Measurements from ENCODE around the gene HIF1A.

DNA sequence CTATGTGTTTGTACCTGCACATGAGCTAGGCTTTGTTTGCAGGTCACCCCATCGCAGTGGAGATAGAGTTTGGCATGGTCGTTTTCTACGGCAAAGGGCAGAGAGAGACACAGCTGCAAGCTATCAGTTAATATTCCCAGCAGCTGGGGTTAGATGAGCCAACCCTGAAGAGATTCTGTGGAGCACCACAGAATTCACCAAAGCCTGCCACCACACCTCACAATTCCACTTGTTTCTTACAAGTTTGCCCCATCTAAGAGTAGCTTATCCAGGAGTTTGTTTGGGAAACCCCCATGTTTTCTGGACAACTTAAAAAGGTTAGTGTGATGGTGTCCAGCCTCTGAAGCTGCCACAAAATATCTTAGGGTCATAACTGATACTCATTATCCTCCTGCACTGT lies 20.0 kb upstream of the HIF1A start:
- TF ChIP-seq, protein P1, sequence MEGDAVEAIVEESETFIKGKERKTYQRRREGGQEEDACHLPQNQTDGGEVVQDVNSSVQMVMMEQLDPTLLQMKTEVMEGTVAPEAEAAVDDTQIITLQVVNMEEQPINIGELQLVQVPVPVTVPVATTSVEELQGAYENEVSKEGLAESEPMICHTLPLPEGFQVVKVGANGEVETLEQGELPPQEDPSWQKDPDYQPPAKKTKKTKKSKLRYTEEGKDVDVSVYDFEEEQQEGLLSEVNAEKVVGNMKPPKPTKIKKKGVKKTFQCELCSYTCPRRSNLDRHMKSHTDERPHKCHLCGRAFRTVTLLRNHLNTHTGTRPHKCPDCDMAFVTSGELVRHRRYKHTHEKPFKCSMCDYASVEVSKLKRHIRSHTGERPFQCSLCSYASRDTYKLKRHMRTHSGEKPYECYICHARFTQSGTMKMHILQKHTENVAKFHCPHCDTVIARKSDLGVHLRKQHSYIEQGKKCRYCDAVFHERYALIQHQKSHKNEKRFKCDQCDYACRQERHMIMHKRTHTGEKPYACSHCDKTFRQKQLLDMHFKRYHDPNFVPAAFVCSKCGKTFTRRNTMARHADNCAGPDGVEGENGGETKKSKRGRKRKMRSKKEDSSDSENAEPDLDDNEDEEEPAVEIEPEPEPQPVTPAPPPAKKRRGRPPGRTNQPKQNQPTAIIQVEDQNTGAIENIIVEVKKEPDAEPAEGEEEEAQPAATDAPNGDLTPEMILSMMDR (IDR thresholded peaks at IDR 0.05): no peak
- TF ChIP-seq POLR2A (IDR thresholded peaks at IDR 0.05): no peak

Data from lower leg skin (tissue), 3 donors.